ENCODE data around the gene KLRF2. TPM values are rescaled to one million over a fixed set of nuclear protein-coding genes. Genes with fewer than 3 reads are reported as not detected.

The KLRF2 gene, protein sequence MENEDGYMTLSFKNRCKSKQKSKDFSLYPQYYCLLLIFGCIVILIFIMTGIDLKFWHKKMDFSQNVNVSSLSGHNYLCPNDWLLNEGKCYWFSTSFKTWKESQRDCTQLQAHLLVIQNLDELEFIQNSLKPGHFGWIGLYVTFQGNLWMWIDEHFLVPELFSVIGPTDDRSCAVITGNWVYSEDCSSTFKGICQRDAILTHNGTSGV
- total RNA-seq (not detected), polyA plus RNA-seq (not detected)
- long read RNA-seq, donor 1 = 0 reads
- long read RNA-seq, donor 2 = 0 reads
- long read RNA-seq, donor 3 = 0 reads
- long read RNA-seq, donor 4 = 0 reads
- long read RNA-seq, donor 5 = 0 reads
- long read RNA-seq, donor 6 = 0 reads
- long read RNA-seq, donor 7 = 0 reads
- long read RNA-seq, donor 8 = 0 reads
- long read RNA-seq, donor 9 = 0 reads
- long read RNA-seq, donor 10 = 0 reads

DNA sequence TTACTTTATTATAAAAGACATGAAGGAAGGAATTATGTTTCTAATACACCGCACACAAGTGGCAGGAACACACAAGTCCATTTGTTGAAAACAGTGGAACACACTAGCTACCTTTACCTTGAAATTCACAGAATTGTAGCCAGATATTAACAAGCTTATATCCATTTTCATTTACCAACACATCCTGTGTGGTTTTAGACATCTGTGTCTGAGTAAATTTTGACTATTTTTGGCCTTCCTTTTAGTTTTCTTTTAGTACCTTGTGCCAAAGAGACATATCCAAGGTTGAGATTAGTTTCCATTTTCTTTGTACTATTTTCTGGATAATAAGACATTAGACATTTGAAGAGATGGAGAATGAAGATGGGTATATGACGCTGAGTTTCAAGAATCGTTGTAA, at the start of gene KLRF2:
Gene KLRF2 (plus strand): TSS at position 244 of the 400 bp plus-strand sequence. CDS start 107 bp downstream, at position 351.
- no peaks in the 10 kb centered on the region for H3K9me3 ChIP-seq
- WGBS, 5 donors = 94 to 98% (median 95%) methylated on average over 3 of the region's 3 CpGs
- intact Hi-C loops (cut with DNase I; ENCODE audit: low total_unique reads) = no loop called here
- no peak for DNase-seq
- no peak within 1 kb of the TSS for H3K4me3 ChIP-seq
- TF ChIP-seq, protein P1, sequence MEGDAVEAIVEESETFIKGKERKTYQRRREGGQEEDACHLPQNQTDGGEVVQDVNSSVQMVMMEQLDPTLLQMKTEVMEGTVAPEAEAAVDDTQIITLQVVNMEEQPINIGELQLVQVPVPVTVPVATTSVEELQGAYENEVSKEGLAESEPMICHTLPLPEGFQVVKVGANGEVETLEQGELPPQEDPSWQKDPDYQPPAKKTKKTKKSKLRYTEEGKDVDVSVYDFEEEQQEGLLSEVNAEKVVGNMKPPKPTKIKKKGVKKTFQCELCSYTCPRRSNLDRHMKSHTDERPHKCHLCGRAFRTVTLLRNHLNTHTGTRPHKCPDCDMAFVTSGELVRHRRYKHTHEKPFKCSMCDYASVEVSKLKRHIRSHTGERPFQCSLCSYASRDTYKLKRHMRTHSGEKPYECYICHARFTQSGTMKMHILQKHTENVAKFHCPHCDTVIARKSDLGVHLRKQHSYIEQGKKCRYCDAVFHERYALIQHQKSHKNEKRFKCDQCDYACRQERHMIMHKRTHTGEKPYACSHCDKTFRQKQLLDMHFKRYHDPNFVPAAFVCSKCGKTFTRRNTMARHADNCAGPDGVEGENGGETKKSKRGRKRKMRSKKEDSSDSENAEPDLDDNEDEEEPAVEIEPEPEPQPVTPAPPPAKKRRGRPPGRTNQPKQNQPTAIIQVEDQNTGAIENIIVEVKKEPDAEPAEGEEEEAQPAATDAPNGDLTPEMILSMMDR (IDR thresholded peaks at IDR 0.05) = no peak
- H3K36me3 ChIP-seq = no peaks in the 10 kb centered on the region
- no peaks in the 10 kb centered on the region for H3K4me1 ChIP-seq
- no peaks in the 10 kb centered on the region for H3K27me3 ChIP-seq
- H3K27ac ChIP-seq = no peak within 1 kb of the TSS

DNA sequence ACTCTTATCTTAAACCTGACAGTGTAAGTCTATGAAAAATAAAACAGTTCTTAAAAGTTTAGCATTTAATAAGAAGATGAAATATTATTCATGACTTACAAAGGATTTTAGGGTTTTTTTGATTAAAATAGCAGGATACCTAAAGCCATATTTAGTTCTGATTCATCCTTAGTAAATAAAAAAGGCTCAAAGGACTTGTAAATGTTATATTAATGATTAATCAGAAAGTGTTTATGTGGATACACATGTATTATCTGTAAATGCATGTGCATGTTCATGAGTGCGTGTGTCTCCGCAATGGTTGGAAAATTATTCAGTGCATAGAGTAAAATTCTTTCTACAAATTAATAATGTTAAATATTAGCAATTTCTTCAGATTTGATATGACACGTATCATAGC, 49.6 kb upstream of the KLRF2 start:
- no peaks in the 10 kb centered on the region for H3K36me3 ChIP-seq
- H3K27me3 ChIP-seq = no peaks in the 10 kb centered on the region
- intact Hi-C loops (cut with DNase I; ENCODE audit: low total_unique reads) = no loop called here
- 44 to 54% (median 48%) methylated on average over 3 of the region's 3 CpGs for WGBS, 5 donors
- peaks cover 0 to 3% (median 0%) of the 10 kb centered on the region in 4 donors for H3K9me3 ChIP-seq
- no peak overlapping the region for H3K27ac ChIP-seq
- TF ChIP-seq, protein P1 (IDR thresholded peaks at IDR 0.05) = no peak
- TF ChIP-seq POLR2A (IDR thresholded peaks at IDR 0.05) = no peak
- DNase-seq = no peak
- H3K4me1 ChIP-seq = no peaks in the 10 kb centered on the region
- H3K4me3 ChIP-seq = no peak overlapping the region

DNA sequence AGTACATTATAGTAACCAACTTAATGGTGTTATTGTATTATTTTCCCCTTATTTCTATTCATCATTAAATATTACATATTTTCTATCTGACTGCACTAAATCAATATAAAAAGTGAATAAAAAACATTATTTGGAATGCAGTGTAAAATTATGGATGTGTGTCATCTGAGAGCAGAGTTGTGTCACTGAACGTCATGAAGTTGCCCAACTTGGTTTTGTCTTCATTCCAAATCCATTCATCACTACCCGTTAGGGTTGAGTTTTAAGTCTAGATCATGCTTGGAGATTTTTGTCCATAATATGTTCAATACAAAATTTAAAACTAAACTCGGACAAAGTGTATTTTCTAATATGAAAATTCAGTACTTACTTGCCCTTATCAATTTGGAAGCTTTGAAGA, 37.9 kb upstream of the KLRF2 start:
- 64 to 81% (median 70%) methylated on average over 3 of the region's 3 CpGs for WGBS, 5 donors
- no peak for DNase-seq
- Histone ChIP-seq H3K27me3 (no peaks in the 10 kb centered on the region), H3K9me3 (peaks cover 0 to 9% (median 5%) of the 10 kb centered on the region in 4 donors), H3K4me3 (no peak overlapping the region), H3K27ac (no peak overlapping the region), H3K36me3 (no peaks in the 10 kb centered on the region), H3K4me1 (no peaks in the 10 kb centered on the region)
- TF ChIP-seq EP300 (IDR thresholded peaks at IDR 0.05) (no peak), POLR2AphosphoS5 (IDR thresholded peaks at IDR 0.05) (no peak), POLR2A (IDR thresholded peaks at IDR 0.05) (no peak)
- TF ChIP-seq, protein P1 (IDR thresholded peaks at IDR 0.05) = no peak
- intact Hi-C loops (cut with DNase I; ENCODE audit: low total_unique reads) = no loop called here

DNA sequence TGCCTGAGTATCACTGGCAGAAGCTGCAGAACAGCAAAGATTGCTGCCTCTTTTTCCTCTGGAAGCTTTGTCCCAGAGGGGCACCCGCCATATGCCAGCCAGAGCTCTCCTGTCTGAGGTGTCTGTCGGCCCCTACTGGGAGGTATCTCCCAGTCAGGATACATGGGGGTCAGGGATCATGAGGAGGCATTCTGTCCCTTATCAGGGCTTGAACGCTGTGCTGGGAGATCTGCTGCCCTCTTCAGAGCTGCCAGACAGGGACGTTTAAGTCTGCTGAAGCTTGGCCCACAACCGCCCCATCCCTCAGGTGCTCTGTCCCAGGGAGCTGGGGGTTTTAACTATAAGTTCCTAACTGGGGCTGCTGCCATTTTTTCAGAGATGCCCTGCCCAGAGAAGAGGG, 32.4 kb upstream of the KLRF2 start:
- peaks cover 0 to 23% (median 8%) of the 10 kb centered on the region in 4 donors for H3K9me3 ChIP-seq
- TF ChIP-seq POLR2AphosphoS5 (IDR thresholded peaks at IDR 0.05) (no peak), EP300 (IDR thresholded peaks at IDR 0.05) (no peak), POLR2A (IDR thresholded peaks at IDR 0.05) (no peak)
- TF ChIP-seq, protein P1 (IDR thresholded peaks at IDR 0.05) = no peak
- intact Hi-C loops (cut with DNase I; ENCODE audit: low total_unique reads) = no loop called here
- no peak overlapping the region for H3K27ac ChIP-seq
- no peak for DNase-seq
- no peaks in the 10 kb centered on the region for H3K4me1 ChIP-seq
- peaks cover 0 to 20% (median 18%) of the 10 kb centered on the region in 4 donors for H3K36me3 ChIP-seq
- no peak overlapping the region for H3K4me3 ChIP-seq
- WGBS, 5 donors = 69 to 82% (median 73%) methylated on average over 5 of the region's 5 CpGs
- H3K27me3 ChIP-seq = no peaks in the 10 kb centered on the region

All from stomach (tissue), 19 donors.